GM21423 (cell line): ENCODE data around the gene SSBP4.

Experiments
- ATAC-seq: cut with Tn5 transposase; IDR thresholded peaks from one replicate; pipeline ENCODE4 v1.9.1; 2021; ENCODE audit warnings: mild to moderate bottlenecking, moderate library complexity; ENCODE audit not compliant: unreplicated experiment

SSBP4 gene

DNA sequence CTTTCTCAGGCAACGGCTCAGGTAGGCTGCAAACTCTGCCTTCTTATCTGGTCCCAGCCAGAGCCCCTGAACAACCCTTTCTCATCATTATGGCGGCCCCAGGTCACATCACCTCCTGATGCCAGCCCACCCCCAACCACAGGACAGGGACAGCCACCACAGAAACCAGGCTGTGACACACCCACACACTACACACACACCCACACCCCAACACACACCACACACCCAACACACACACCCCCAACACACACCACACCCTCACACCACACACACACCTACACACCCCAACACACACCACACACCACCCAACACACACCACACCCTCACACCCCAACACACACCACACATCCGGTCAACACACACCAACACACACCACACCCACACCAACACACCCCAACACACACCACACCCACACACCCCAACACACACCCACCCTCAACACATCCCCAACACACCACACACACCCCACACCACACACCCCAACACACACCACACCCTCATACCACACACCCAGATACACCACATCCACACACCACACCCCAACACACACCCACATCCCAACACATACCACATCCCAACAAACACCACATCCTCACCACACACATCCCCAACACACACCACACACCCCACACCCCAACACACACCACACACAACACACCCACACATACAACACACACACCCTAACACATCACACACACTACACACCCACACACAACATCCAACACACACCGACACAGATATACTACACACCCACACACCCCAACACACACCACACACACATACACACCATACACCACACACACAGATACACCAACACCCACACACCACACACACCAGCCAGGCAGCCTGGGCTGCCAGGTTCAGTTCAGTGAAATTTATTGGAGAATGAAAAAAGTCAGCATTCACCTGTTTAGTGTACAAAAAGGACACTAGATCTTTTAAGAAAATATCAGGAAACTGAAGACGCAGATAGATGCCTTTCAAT, 22.9 kb downstream of the SSBP4 start:
- ATAC-seq = no peak

DNA sequence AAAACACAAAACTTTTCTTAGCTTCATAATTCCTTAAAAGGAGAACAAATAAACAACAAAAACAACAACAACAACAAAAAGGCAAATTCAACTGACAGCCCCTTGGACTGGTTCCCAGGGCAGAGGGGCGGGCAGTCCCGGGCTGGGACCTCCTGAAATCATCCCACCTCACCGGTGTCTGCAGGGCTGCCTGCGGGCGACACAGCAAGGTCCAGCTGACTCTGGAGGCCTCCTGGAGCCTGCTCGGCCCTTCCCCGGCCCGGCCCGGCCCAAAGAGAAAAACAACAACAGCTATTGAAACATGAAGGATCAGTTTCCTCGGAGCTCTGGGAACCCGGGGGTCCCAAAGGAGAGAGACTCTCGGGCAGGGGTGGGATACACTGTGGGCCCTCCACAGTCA, 23.7 kb downstream of the SSBP4 start:
- ATAC-seq = no peak

GRCh38 chr19:18443406-18443805, 24.2 kb downstream of the SSBP4 start:
- ATAC-seq = no peak

GRCh38 chr19:18443831-18444230, 24.6 kb downstream of the SSBP4 start:
- no peak for ATAC-seq

DNA sequence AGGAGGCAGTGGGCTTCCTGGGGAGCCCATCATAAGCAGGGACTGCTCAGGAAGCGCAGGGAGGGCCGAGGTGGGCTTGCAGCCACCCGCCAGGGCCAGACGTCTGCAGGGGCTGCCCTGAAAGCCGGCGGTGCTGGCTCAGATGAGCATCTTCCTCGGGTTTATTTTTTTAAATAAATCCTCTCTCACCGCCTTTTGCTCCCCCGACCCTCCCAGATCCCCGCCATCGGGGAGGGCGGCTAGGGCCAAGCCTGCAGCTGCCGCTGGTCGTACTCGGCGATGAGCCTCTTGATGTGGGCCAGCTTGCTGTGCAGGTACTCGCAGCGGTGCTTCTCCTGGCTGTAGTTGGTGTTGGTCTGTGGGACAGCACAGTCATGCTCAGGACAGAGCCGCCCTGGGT, 25.3 kb downstream of the SSBP4 start:
- ATAC-seq = no peak

- ATAC-seq = no peak
Observed at GRCh38 chr19:18445262-18445948, 26.2 kb downstream of the SSBP4 start.

GRCh38 chr19:18446145-18446810, 27.1 kb downstream of the SSBP4 start:
- ATAC-seq = no peak

DNA sequence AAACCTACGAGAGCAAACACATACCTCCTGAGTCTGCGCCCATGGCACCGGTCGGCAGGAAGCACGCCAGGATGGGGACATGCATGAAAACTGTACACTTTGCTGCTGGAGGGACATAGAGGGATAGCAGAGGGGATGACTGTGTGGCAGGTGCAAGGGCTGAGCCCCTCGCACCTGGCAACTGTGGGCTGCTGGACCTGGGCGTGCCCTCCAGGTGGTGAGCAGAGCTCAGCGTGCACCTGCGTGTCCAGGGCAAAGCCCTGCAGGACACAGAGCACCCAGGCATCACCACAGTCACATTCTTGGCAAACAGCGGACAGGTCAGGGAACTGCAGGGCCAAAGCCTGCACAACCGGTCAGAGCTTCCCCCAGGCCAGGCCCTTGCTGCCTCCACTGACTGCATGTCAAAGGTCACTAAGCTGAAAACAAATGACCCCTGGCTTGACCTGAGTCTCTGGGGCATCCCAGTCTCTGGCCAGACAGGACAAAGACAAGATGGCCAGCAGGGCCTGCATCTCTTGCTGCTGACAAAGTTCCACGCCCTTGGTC, 27.7 kb downstream of the SSBP4 start:
- no peak for ATAC-seq

DNA sequence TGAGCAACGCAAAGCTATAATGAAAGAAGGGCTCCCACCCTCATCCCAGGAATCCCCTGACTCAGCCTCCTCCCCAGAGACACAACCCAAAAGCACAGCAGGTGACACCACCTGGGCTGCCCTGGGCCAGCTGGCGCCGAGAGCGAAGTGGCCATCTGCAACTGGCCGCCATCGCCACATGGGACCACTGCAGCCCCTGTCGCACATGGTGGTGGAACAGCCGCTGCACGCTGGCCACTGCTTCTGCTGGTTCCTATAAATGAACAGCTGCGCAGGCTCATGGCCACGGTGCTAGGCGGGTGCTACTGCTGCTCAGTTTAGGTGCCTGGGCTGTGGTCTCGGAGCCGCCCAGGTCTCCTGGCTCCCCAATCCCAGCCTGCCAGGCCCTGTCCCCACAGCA, 30.4 kb downstream of the SSBP4 start:
- no peak for ATAC-seq

DNA sequence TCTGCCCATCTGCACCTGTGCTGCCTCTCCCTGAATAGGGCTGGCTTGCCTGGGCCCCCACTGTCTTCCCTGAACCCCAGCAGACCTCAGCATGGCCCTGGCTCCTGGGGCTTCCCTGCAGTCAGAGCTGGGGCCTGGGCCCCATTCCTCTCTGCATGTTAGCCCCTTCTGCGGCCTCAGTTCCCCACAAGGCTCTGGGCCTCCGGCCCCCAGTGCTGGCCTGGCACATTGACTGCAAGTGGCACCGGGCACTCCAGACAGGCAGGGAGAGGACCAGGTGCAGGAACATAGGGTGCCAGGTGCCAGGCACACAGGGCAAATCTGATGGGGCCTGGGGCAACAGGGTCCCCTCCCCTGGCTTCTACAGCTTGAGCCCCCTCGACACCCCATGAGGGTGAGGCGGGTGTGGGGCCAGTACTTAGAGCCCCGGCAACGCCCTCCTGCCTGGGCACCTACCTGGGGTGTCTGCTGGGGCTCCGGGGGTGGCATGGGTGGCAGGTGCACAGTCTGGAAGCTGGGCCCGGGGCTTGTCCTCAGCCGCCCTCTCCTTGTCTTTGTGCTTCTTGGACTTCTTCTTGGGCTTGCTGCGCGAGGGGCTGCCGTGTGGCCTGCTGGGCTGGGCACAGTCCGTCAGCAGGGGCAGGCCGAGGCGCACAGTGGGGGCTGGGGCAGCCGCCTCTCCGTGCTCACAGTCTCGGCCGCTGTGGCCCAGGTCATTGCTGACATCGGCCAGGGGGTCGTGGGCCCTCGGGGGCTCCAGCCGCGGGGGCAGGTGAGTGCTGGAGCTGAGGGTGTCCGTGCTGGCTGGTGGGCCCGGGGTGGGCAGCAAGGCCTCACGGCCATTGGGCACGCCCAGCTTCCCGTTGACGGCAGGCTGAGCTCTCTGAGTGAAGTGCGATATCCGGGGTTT, 31.1 kb downstream of the SSBP4 start:
- no peak for ATAC-seq

DNA sequence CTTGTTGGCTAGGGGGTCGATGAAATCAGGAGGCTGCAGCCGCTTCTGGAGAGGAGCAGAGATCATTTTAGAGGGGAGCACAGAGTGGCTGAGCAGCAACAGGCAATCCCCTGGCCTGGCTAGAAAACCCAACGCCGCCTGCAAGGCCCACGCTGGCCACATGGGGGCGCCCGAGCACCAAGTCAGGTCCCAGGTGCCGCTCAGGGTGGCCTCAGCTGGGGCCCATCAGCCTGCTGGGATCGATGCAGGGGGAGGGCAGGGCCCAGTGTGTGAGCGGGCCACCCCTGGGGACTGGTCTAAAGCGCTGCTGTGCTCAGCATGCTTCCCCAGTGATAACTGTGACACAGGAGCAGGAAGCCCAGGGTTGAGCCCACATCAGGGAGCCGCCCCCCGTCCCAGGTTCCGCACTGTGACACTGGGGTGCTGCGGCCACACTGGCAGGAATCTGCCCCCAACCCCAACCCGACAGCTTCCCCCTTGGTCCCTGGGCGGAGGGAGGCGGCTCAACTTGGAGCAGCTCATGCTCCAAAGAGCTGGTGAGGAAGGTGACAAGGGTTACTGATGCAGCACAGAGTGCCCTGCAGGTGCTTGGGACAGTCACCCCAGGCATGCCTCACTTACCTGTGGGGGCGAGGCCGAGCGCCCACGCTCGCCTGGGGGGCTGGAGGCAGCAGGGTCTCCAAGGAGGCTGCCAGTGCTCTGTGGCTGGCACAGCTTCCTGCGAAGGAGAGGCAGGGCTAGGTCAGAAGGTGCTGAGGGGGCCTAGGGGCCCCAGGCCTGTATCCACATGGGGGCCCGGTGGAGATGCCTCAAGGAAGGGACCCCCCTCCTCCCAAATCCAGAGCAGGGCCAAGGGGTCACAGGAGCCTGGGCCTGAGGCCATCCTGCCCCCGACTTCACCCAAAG, 32.0 kb downstream of the SSBP4 start:
- ATAC-seq = no peak

GRCh38 chr19:18452386-18452785, 33.2 kb downstream of the SSBP4 start:
- ATAC-seq = no peak

- ATAC-seq = no peak
Observed at GRCh38 chr19:18453269-18454024, 34.2 kb downstream of the SSBP4 start.

DNA sequence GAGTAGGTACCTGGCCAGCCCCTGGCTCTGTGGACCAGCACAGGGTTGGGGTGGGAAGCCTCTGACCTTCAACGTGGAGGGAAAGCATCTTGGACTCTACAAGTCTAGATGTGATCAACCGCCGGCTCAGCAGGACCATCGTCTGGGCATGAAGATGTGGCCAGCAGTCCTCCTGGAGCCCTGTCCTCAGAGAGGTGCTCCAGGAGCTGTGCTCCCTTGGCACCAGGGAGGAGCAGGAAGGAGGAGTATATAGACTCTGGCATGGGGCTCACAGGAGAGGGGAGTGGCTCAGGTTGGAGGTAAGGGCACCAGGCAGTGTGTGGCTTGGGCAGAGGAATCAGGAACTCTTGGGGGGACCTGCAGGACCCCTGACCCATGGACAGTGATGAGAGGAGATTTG, 37.1 kb downstream of the SSBP4 start:
- no peak for ATAC-seq

DNA sequence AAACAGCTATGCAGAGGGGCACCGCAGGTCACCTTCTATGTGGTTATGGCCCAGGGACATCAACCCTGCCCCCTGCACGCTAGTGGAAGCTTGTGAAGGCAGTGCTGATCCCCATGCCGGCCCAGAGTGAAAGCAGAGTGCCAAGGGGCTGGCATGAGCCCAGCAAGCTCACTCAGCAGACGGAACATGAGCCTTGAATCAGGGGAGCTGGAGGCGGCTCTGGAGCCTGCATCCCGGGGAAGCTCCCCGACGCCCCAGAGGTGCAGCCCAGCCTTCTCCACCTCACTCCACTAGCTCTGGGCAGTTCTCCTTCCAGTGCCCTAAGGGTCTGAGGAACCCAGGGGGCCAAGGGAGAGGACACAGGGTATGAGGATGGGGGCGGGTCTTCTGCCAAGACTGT, 37.8 kb downstream of the SSBP4 start:
- no peak for ATAC-seq

- no peak for ATAC-seq
Observed at GRCh38 chr19:18457483-18458331, 38.5 kb downstream of the SSBP4 start.

- ATAC-seq = no peak
Observed at GRCh38 chr19:18460900-18461299, 41.7 kb downstream of the SSBP4 start.

DNA sequence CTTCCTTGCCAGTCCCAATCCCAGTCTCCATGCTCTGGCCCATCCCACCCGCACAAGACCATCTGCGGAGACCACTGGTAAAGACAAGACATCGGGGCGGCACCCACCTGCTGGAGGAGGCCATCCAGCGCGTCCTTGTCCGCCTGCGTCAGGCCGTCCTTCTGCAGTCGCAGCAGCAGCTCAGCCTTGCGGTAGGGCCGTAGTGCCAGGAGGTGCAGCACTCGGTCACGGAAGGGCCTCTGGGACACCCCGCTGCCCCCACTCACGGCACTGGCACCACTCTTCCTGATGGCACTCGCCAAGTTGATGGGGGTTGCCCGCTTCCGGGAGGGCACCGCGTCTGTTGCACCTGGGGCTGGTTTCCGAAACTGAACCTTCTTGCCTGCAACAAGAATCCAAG, 42.3 kb downstream of the SSBP4 start:
- ATAC-seq = no peak
